HG03457 (cell line): ENCODE measurements around the gene CHIA.

Experiments used
- ATAC-seq: cut with Tn5 transposase; IDR thresholded peaks from one replicate; pipeline ENCODE4 v1.9.1; 2021; ENCODE audit warnings: moderate number of reproducible peaks; ENCODE audit not compliant: unreplicated experiment

CHIA gene

GRCh38 chr1:111361761-111362160, 71.1 kb downstream of the CHIA start:
- ATAC-seq: no peak

DNA sequence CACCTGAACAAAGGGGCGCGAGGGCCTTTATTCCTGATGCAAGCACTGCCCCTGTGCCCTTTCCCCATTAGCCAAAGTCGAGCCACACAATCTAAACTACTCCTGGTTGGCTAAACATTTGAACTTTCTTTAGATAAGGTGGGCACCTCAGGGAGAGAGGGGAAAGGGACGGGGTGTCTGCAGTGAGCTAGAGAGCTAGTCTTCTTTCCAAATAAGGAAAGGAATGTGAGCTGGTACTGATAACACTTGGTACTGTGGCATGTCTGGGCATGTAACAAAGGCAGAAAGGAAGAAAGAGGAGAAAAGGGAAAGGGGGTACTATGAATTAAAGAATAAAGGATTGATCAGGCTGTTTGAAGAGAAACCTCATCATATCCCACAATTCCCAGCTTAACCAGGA, 74.0 kb downstream of the CHIA start:
- no peak for ATAC-seq

DNA sequence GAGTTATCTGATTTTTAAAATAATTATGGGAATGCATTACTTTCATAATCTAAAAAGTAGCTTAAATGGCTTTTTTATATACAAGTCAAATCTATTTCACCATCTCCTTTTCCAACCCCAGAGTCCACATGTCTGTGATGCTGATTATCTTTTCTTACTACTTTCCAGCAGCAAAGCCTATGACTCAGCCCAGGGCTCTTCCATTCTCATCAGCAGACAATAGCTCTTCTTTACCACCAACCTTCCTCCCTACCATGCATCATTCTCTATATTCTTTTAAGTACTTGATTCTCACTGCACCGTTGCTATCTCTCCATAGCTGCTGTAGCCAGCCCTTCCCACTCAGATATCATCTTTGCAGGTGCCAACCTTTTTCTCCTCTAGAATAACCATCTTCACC, 75.6 kb downstream of the CHIA start:
- ATAC-seq: no peak

DNA sequence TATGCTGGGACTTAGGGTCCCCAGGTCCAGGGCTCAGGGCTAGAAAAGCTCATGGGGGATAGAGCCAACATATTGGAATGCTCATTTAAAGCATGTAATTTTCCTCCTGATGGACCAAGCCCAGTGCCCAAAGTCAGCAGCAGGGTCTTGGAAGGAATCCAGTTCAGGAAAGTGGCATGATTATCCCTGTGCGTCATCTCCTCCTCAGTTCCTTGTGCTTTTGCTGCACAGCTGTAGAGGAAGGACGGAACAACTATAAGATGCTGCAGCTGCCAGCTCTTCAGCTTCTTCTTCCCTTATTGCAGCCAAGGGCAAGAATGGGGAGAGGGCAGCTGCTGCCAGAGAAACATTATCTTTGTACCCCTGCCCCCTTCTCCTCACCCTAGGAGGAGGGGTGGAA, 78.5 kb downstream of the CHIA start:
- no peak for ATAC-seq

DNA sequence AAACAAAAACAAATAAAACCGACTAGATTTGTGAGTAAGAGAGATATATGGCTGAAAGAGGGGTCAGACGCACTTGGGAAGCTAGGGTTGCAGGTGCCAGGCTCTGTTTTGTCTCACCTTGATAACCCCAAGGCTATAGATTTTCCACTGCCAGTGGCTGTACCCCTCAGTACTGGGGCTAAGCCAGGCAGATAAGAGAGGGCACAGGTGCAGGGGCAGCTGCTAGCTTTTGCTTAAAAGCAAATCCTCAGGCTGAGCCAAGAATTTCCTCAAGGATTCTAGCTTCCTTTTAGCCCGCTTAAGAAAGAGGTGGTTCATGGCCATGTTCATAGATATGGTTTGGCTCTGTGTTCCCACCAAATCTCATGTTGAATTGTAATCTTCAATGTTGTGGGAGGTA, 79.0 kb downstream of the CHIA start:
- no peak for ATAC-seq
